Progenitor cell of endocrine pancreas (in vitro differentiated cells): ENCODE results near the gene HIRIP3. TPM values are rescaled to one million over a fixed set of nuclear protein-coding genes. Genes with fewer than 3 reads are reported as not detected.

Source experiments
- DNase-seq: peaks from one replicate; pipeline ENCODE4 v3.0.0; 2021; ENCODE audit warnings: low spot score; ENCODE audit not compliant: unreplicated experiment
- H3K27ac Mint-ChIP-seq: 2 replicates; pipeline ENCODE4 v1.8.0; 2021; ENCODE audit warnings: mild to moderate bottlenecking, moderate library complexity, mixed read lengths
- H3K27me3 Mint-ChIP-seq: 2 replicates; pipeline ENCODE4 v1.8.0; 2021; ENCODE audit warnings: mixed read lengths
- H3K36me3 Mint-ChIP-seq: 2 replicates; pipeline ENCODE4 v1.8.0; 2022; ENCODE audit warnings: mixed read lengths; ENCODE audit not compliant: insufficient read depth
- H3K4me1 Mint-ChIP-seq: 2 replicates; pipeline ENCODE4 v1.8.0; 2021; ENCODE audit warnings: low read depth, mixed read lengths
- H3K4me3 Mint-ChIP-seq: 2 replicates; pipeline ENCODE4 v1.8.0; 2021; ENCODE audit warnings: low read depth, mild to moderate bottlenecking, moderate library complexity, mixed read lengths
- H3K9me3 Mint-ChIP-seq: 2 replicates; pipeline ENCODE4 v1.8.0; 2021; ENCODE audit warnings: low read depth, mixed read lengths
- total RNA-seq: library from RNA; stranded (reverse); gene quantifications from 2 replicates; pipeline ENCODE4 v1.2.1, GENCODE V29; 2021
- TF ChIP-seq, protein P1 (sequence below): fragments of 200-600 bp; sonication (generic); IDR thresholded peaks from one replicate; pipeline ENCODE4 v1.5.0; 2021; ENCODE audit warnings: antibody characterized with exemption, mild to moderate bottlenecking; ENCODE audit not compliant: unreplicated experiment

HIRIP3 gene
- total RNA-seq, 1 donor from 2014 or later = 11.4 TPM

DNA sequence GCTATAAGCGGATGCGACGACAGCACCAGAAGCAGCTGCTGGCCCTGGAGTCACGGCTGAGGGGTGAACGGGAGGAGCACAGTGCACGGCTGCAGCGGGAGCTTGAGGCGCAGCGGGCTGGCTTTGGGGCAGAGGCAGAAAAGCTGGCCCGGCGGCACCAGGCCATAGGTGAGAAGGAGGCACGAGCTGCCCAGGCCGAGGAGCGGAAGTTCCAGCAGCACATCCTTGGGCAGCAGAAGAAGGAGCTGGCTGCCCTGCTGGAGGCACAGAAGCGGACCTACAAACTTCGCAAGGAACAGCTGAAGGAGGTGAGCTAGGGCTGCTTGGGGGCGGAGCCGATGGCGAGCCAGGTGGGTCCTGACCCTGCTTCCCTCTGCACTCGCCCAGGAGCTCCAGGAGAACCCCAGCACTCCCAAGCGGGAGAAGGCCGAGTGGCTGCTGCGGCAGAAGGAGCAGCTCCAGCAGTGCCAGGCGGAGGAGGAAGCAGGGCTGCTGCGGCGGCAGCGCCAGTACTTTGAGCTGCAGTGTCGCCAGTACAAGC lies 10.1 kb downstream of the HIRIP3 start:
- H3K9me3 Mint-ChIP-seq = no peaks in the 10 kb centered on the region
- peaks cover 25% of the 10 kb centered on the region for H3K36me3 Mint-ChIP-seq
- no peaks in the 10 kb centered on the region for H3K4me1 Mint-ChIP-seq
- H3K27ac Mint-ChIP-seq = no peak overlapping the region
- no peak for DNase-seq
- TF ChIP-seq, protein P1, sequence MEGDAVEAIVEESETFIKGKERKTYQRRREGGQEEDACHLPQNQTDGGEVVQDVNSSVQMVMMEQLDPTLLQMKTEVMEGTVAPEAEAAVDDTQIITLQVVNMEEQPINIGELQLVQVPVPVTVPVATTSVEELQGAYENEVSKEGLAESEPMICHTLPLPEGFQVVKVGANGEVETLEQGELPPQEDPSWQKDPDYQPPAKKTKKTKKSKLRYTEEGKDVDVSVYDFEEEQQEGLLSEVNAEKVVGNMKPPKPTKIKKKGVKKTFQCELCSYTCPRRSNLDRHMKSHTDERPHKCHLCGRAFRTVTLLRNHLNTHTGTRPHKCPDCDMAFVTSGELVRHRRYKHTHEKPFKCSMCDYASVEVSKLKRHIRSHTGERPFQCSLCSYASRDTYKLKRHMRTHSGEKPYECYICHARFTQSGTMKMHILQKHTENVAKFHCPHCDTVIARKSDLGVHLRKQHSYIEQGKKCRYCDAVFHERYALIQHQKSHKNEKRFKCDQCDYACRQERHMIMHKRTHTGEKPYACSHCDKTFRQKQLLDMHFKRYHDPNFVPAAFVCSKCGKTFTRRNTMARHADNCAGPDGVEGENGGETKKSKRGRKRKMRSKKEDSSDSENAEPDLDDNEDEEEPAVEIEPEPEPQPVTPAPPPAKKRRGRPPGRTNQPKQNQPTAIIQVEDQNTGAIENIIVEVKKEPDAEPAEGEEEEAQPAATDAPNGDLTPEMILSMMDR = no peak
- H3K4me3 Mint-ChIP-seq = no peak overlapping the region
- H3K27me3 Mint-ChIP-seq = no peaks in the 10 kb centered on the region

DNA sequence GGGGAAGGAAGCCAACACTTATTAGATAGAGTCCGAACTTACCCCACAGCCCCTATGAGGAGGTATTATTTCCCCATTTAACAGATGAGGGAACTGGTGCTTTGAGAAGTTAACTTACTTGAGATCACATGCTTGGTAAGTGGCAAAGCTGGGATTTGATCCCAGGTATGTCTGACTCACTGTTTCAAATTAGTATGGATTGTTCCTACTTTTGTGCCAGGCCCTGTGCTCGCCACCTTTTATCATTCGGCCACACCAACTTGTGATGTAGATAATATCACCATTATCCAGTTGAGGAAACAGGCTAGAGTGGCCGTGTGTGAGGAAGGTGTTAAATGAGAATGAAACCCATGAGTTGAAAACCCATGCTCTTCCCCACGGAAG lies 10.7 kb downstream of the HIRIP3 start:
- H3K36me3 Mint-ChIP-seq = peaks cover 27% of the 10 kb centered on the region
- TF ChIP-seq, protein P1 = no peak
- no peaks in the 10 kb centered on the region for H3K27me3 Mint-ChIP-seq
- no peaks in the 10 kb centered on the region for H3K9me3 Mint-ChIP-seq
- DNase-seq = no peak
- no peaks in the 10 kb centered on the region for H3K4me1 Mint-ChIP-seq
- H3K4me3 Mint-ChIP-seq = no peak overlapping the region
- no peak overlapping the region for H3K27ac Mint-ChIP-seq

DNA sequence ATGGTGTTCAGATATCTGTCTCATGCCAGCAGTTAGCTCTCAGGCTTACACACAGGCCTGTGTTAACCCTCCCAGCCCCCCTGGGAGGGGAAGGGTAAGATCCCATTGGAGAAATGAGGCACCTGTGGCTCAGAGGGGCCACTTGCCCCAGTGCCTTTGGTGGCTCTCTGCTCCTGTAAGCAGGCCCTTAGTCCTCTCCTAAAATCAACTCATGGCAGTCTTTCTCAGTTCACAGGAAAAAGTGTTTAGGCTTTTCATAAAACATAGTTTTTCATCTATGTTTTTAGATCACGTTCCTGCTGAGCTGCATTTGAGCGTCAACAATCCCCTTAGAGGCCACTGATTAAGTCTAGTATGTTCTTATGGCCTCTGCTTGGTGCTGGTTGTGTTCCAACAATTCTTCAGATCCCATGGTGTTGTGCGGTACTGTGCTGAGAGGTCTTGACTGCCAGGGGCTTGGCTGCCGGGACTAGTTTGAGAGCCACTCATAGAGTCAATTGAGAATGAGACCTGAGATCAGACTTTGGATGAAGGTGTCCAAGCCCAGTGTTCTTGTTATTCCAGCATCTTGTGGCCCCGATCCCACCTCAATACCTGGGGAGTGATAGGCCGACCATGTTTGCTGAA lies 11.2 kb downstream of the HIRIP3 start:
- TF ChIP-seq, protein P1 = no peak
- no peak overlapping the region for H3K27ac Mint-ChIP-seq
- H3K36me3 Mint-ChIP-seq = peaks cover 27% of the 10 kb centered on the region
- H3K4me3 Mint-ChIP-seq = no peak overlapping the region
- H3K27me3 Mint-ChIP-seq = no peaks in the 10 kb centered on the region
- DNase-seq = no peak
- H3K9me3 Mint-ChIP-seq = no peaks in the 10 kb centered on the region
- no peaks in the 10 kb centered on the region for H3K4me1 Mint-ChIP-seq

DNA sequence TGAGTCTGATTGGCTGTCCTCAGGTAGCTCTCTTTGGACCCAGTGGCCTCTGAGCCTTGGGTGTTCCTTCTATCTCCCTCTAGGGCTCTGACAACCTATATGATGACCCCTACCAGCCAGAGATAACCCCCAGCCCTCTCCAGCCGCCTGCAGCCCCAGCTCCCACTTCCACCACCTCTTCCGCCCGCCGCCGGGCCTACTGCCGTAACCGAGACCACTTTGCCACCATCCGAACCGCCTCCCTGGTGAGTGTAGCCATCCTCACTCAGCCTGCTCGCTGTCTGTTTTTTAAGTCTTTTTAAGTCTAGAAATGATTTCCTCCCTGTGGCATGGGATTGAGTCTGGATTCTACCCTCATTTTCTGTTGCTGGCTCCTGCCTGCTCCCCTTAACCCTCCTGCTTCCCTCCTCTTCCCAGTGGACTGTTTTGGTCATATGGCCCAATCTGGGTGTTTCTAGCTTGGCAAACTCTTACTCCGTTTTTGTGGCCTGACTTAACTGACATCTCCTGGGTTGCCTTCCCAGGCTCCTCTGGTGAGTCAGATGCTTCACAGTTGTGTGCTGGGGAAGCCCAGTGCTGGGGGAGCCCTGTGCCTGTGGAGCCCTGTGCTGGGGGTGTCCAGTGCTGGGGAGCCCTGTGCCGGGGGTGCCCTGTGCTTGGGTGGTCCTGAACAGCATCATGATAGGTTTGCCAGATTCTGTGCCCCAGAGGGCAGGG lies 11.8 kb downstream of the HIRIP3 start:
- Mint-ChIP-seq H3K36me3 (peaks cover 24% of the 10 kb centered on the region), H3K27ac (no peak overlapping the region), H3K4me1 (no peaks in the 10 kb centered on the region), H3K4me3 (no peak overlapping the region), H3K9me3 (no peaks in the 10 kb centered on the region), H3K27me3 (no peaks in the 10 kb centered on the region)
- no peak for DNase-seq
- TF ChIP-seq, protein P1 = no peak

DNA sequence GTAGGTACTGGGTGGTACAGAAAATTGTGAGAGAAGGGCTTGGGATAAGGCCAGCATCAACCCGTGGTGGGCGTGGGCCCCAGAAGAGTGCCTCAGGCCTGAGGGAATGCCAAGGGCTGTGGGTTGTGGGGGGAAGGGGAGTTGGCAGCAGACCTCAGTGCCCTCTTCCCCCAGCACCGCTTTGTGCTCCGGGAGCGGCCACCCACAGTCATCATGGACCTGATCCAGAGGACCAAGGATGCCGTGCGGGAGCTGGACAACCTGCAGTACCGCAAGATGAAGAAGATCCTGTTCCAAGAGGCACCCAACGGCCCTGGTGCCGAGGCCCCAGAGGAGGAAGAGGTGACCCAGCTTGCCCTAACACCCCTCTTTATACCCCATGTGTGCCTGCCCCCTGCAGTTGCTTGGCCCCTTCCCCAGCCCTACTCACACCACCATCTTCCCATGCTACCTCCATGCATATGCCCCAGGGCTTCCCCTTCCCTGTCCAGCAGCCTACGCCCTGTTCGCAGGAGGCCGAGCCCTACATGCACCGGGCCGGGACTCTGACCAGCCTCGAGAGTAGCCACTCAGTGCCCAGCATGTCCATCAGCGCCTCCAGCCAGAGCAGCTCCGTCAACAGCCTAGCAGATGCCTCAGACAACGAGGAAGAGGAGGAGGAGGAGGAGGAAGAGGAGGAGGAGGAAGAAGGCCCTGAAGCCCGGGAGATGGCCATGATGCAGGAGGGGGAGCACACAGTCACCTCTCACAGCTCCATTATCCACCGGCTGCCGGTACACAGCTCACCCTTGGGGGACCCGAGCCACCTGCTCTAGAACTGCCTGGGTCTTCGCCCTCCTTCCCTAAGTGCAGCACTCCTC lies 12.6 kb downstream of the HIRIP3 start:
- H3K9me3 Mint-ChIP-seq = no peaks in the 10 kb centered on the region

More for the DNA sequence above, 12.6 kb downstream of the HIRIP3 start:
- H3K4me1 Mint-ChIP-seq = no peaks in the 10 kb centered on the region
- no peaks in the 10 kb centered on the region for H3K27me3 Mint-ChIP-seq
- TF ChIP-seq, protein P1 = no peak
- no peak overlapping the region for H3K27ac Mint-ChIP-seq
- no peak for DNase-seq
- H3K36me3 Mint-ChIP-seq = peaks cover 17% of the 10 kb centered on the region
- H3K4me3 Mint-ChIP-seq = no peak overlapping the region
